Naive B cell (primary cell): Measurements from ENCODE around the gene ADCY2. TPM values are rescaled to one million over a fixed set of nuclear protein-coding genes. Genes with fewer than 3 reads are reported as not detected.

Source experiments
- ATAC-seq, 2 donors: fragments of 150-1000 bp; cut with Tn5 transposase; 2 replicates each; pipeline ENCODE4 v1.10.0; 2021; ENCODE audit warnings: low read depth in 2 of 2, mild to moderate bottlenecking in 2 of 2, moderate library complexity in 2 of 2
- DNase-seq: peaks from one replicate; pipeline ENCODE4 v3.0.0; 2022
- H3K27ac Mint-ChIP-seq, 6 donors: one replicate each; pipeline ENCODE4 v1.8.0; 2020 to 2022; ENCODE audit warnings: mild to moderate bottlenecking in 6 of 6, mixed read lengths in 6 of 6, moderate library complexity in 5 of 6, inconsistent platforms in 2 of 6
- H3K27me3 Mint-ChIP-seq, 3 donors: one replicate each; pipeline ENCODE4 v1.8.0; 2021 to 2022; ENCODE audit warnings: mixed read lengths in 3 of 3, mild to moderate bottlenecking in 1 of 3
- H3K36me3 Mint-ChIP-seq, 2 donors: one replicate each; pipeline ENCODE4 v1.8.0; 2020 to 2022; ENCODE audit warnings: mixed read lengths in 2 of 2, inconsistent platforms in 1 of 2, mild to moderate bottlenecking in 1 of 2
- H3K4me1 Mint-ChIP-seq, 3 donors: one replicate each; pipeline ENCODE4 v1.8.0; 2020 to 2022; ENCODE audit warnings: mixed read lengths in 3 of 3, inconsistent platforms in 1 of 3, mild to moderate bottlenecking in 1 of 3, moderate library complexity in 1 of 3
- H3K4me3 Mint-ChIP-seq, 8 donors: one replicate each; pipeline ENCODE4 v1.8.0; 2020 to 2022; ENCODE audit warnings: mild to moderate bottlenecking in 8 of 8, mixed read lengths in 8 of 8, moderate library complexity in 8 of 8, inconsistent platforms in 2 of 8
- H3K9me3 Mint-ChIP-seq, 7 donors: one replicate each; pipeline ENCODE4 v1.8.0; 2020 to 2022; ENCODE audit warnings: mixed read lengths in 7 of 7, mild to moderate bottlenecking in 5 of 7, inconsistent platforms in 2 of 7, moderate library complexity in 1 of 7
- polyA plus RNA-seq, 6 donors: library from polyadenylated mRNA; unstranded; fragments of 300-500 nt; fragmentation: Illumina TruSeq; gene quantifications; one replicate each; pipeline ENCODE4 v1.2.3, GENCODE V29; 2021; ENCODE audit warnings: low read depth in 6 of 6

ADCY2 gene
- polyA plus RNA-seq, 6 donors from 2014 or later: not detected

- ATAC-seq: no peak
- no peaks in the 10 kb centered on the region for H3K4me1 Mint-ChIP-seq
- H3K36me3 Mint-ChIP-seq: no peaks in the 10 kb centered on the region
- H3K9me3 Mint-ChIP-seq: peaks cover 0 to 25% (median 7%) of the 10 kb centered on the region in 7 donors
- H3K27ac Mint-ChIP-seq: no peak overlapping the region
- H3K4me3 Mint-ChIP-seq: no peak overlapping the region
- peaks cover 0 to 3% (median 0%) of the 10 kb centered on the region in 3 donors for H3K27me3 Mint-ChIP-seq
- no peak for DNase-seq
Observed at GRCh38 chr5:7611518-7611917, 215.6 kb downstream of the ADCY2 start.

GRCh38 chr5:7615566-7616061 lies 219.7 kb downstream of the ADCY2 start:
- Mint-ChIP-seq H3K27me3 (no peaks in the 10 kb centered on the region), H3K4me1 (no peaks in the 10 kb centered on the region), H3K36me3 (no peaks in the 10 kb centered on the region), H3K9me3 (peaks cover 0 to 10% (median 4%) of the 10 kb centered on the region in 7 donors), H3K27ac (no peak overlapping the region), H3K4me3 (no peak overlapping the region)
- no peak for DNase-seq
- no peak for ATAC-seq

GRCh38 chr5:7616897-7617296 lies 221.0 kb downstream of the ADCY2 start:
- H3K4me1 Mint-ChIP-seq: no peaks in the 10 kb centered on the region
- no peak overlapping the region for H3K4me3 Mint-ChIP-seq
- no peaks in the 10 kb centered on the region for H3K36me3 Mint-ChIP-seq
- ATAC-seq (no peak), DNase-seq (no peak)
- peaks cover 0 to 10% (median 4%) of the 10 kb centered on the region in 7 donors for H3K9me3 Mint-ChIP-seq
- no peaks in the 10 kb centered on the region for H3K27me3 Mint-ChIP-seq
- H3K27ac Mint-ChIP-seq: no peak overlapping the region

- Mint-ChIP-seq H3K27ac (no peak overlapping the region), H3K27me3 (no peaks in the 10 kb centered on the region), H3K4me1 (no peaks in the 10 kb centered on the region), H3K9me3 (peaks cover 0 to 16% (median 4%) of the 10 kb centered on the region in 7 donors), H3K36me3 (no peaks in the 10 kb centered on the region), H3K4me3 (no peak overlapping the region)
- DNase-seq (no peak), ATAC-seq (no peak)
Observed at GRCh38 chr5:7622498-7622897, 226.6 kb downstream of the ADCY2 start.

- ATAC-seq: no peak
- H3K27me3 Mint-ChIP-seq: no peaks in the 10 kb centered on the region
- no peaks in the 10 kb centered on the region for H3K36me3 Mint-ChIP-seq
- no peak overlapping the region for H3K27ac Mint-ChIP-seq
- H3K4me3 Mint-ChIP-seq: no peak overlapping the region
- peaks cover 0 to 16% (median 4%) of the 10 kb centered on the region in 7 donors for H3K9me3 Mint-ChIP-seq
- no peak for DNase-seq
- no peaks in the 10 kb centered on the region for H3K4me1 Mint-ChIP-seq
Observed at GRCh38 chr5:7625740-7626139, 229.8 kb downstream of the ADCY2 start.

GRCh38 chr5:7628248-7628647 lies 232.3 kb downstream of the ADCY2 start:
- ATAC-seq: no peak
- no peak overlapping the region for H3K27ac Mint-ChIP-seq
- H3K36me3 Mint-ChIP-seq: no peaks in the 10 kb centered on the region
- no peaks in the 10 kb centered on the region for H3K4me1 Mint-ChIP-seq
- no peaks in the 10 kb centered on the region for H3K27me3 Mint-ChIP-seq
- H3K4me3 Mint-ChIP-seq: no peak overlapping the region
- peaks cover 2 to 21% (median 6%) of the 10 kb centered on the region in 7 donors for H3K9me3 Mint-ChIP-seq
- DNase-seq: no peak

GRCh38 chr5:7628820-7629219 lies 232.9 kb downstream of the ADCY2 start:
- DNase-seq: no peak
- Mint-ChIP-seq H3K4me3 (no peak overlapping the region), H3K9me3 (peaks cover 2 to 21% (median 6%) of the 10 kb centered on the region in 7 donors), H3K27me3 (no peaks in the 10 kb centered on the region), H3K36me3 (no peaks in the 10 kb centered on the region), H3K27ac (no peak overlapping the region), H3K4me1 (no peaks in the 10 kb centered on the region)
- ATAC-seq: no peak

GRCh38 chr5:7629561-7629960 lies 233.6 kb downstream of the ADCY2 start:
- H3K4me1 Mint-ChIP-seq: no peaks in the 10 kb centered on the region

GRCh38 chr5:7634837-7635236 lies 238.9 kb downstream of the ADCY2 start:
- no peak for DNase-seq
- H3K9me3 Mint-ChIP-seq: peaks cover 3 to 16% (median 7%) of the 10 kb centered on the region in 7 donors
- no peaks in the 10 kb centered on the region for H3K4me1 Mint-ChIP-seq
- no peak overlapping the region for H3K27ac Mint-ChIP-seq
- H3K36me3 Mint-ChIP-seq: no peaks in the 10 kb centered on the region
- peak overlapping the region in 1 of 8 donors; percentile 31 for H3K4me3 Mint-ChIP-seq
- no peaks in the 10 kb centered on the region for H3K27me3 Mint-ChIP-seq
- no peak for ATAC-seq

More at GRCh38 chr5:7629561-7629960, 233.6 kb downstream of the ADCY2 start:
- no peaks in the 10 kb centered on the region for H3K36me3 Mint-ChIP-seq
- no peak overlapping the region for H3K27ac Mint-ChIP-seq
- no peaks in the 10 kb centered on the region for H3K27me3 Mint-ChIP-seq
- DNase-seq: no peak
- no peak for ATAC-seq
- no peak overlapping the region for H3K4me3 Mint-ChIP-seq
- peaks cover 2 to 21% (median 6%) of the 10 kb centered on the region in 7 donors for H3K9me3 Mint-ChIP-seq

- no peaks in the 10 kb centered on the region for H3K4me1 Mint-ChIP-seq
- ATAC-seq: no peak
- no peak overlapping the region for H3K4me3 Mint-ChIP-seq
- H3K36me3 Mint-ChIP-seq: no peaks in the 10 kb centered on the region
- peaks cover 2 to 19% (median 7%) of the 10 kb centered on the region in 7 donors for H3K9me3 Mint-ChIP-seq
- no peak overlapping the region for H3K27ac Mint-ChIP-seq
- no peak for DNase-seq
- H3K27me3 Mint-ChIP-seq: no peaks in the 10 kb centered on the region
Observed at GRCh38 chr5:7638456-7638855, 242.5 kb downstream of the ADCY2 start.

GRCh38 chr5:7642029-7642428 lies 246.1 kb downstream of the ADCY2 start:
- no peaks in the 10 kb centered on the region for H3K4me1 Mint-ChIP-seq
- no peak for ATAC-seq
- no peaks in the 10 kb centered on the region for H3K27me3 Mint-ChIP-seq
- no peak for DNase-seq
- H3K9me3 Mint-ChIP-seq: peaks cover 2 to 30% (median 13%) of the 10 kb centered on the region in 7 donors
- H3K36me3 Mint-ChIP-seq: no peaks in the 10 kb centered on the region
- H3K4me3 Mint-ChIP-seq: no peak overlapping the region
- H3K27ac Mint-ChIP-seq: no peak overlapping the region

- Mint-ChIP-seq H3K4me1 (no peaks in the 10 kb centered on the region), H3K9me3 (peaks cover 5 to 30% (median 11%) of the 10 kb centered on the region in 7 donors), H3K27ac (no peak overlapping the region), H3K36me3 (no peaks in the 10 kb centered on the region), H3K27me3 (no peaks in the 10 kb centered on the region), H3K4me3 (no peak overlapping the region)
- ATAC-seq (no peak), DNase-seq (no peak)
Observed at GRCh38 chr5:7644723-7645122, 248.8 kb downstream of the ADCY2 start.

- ATAC-seq (no peak), DNase-seq (no peak)
- H3K4me3 Mint-ChIP-seq: no peak overlapping the region
- peaks cover 0 to 5% (median 1%) of the 10 kb centered on the region in 7 donors for H3K9me3 Mint-ChIP-seq
- no peaks in the 10 kb centered on the region for H3K27me3 Mint-ChIP-seq
- H3K36me3 Mint-ChIP-seq: no peaks in the 10 kb centered on the region
- H3K4me1 Mint-ChIP-seq: no peaks in the 10 kb centered on the region
- no peak overlapping the region for H3K27ac Mint-ChIP-seq
Observed at GRCh38 chr5:7650755-7651154, 254.8 kb downstream of the ADCY2 start.

- Mint-ChIP-seq H3K27ac (no peak overlapping the region), H3K4me1 (no peaks in the 10 kb centered on the region), H3K4me3 (no peak overlapping the region), H3K27me3 (no peaks in the 10 kb centered on the region), H3K9me3 (peaks cover 0 to 5% (median 1%) of the 10 kb centered on the region in 7 donors), H3K36me3 (no peaks in the 10 kb centered on the region)
- no peak for DNase-seq
- no peak for ATAC-seq
Observed at GRCh38 chr5:7653046-7653445, 257.1 kb downstream of the ADCY2 start.

GRCh38 chr5:7657153-7657552 lies 261.2 kb downstream of the ADCY2 start:
- no peak overlapping the region for H3K4me3 Mint-ChIP-seq
- ATAC-seq (no peak), DNase-seq (no peak)
- no peak overlapping the region for H3K27ac Mint-ChIP-seq
- H3K9me3 Mint-ChIP-seq: peaks cover 0 to 5% (median 0%) of the 10 kb centered on the region in 7 donors
- H3K27me3 Mint-ChIP-seq: no peaks in the 10 kb centered on the region
- H3K36me3 Mint-ChIP-seq: no peaks in the 10 kb centered on the region
- no peaks in the 10 kb centered on the region for H3K4me1 Mint-ChIP-seq
